Heart left ventricle (tissue), 16 donors: ENCODE measurements around the gene SORCS2. TPM values are rescaled to one million over a fixed set of nuclear protein-coding genes. Genes with fewer than 3 reads are reported as not detected.

ENCODE experiments used
- ATAC-seq, 4 donors: fragments of 200-7000 bp; cut with Tn5 transposase; one replicate each; pipeline ENCODE4 v1.9.1; 2020 to 2022; ENCODE audit warnings: moderate library complexity in 4 of 4, mild to moderate bottlenecking in 3 of 4, moderate number of reproducible peaks in 1 of 4
- DNase-seq, 5 donors: peaks; one replicate each; pipeline ENCODE4 v3.0.0-alpha.2; 2020
- H3K27ac ChIP-seq, 12 donors: fragments of 200-600 bp; sonication (generic) in 4 of 12; one replicate each; pipeline versions ENCODE4 v1.5.0 to v1.8.0; 2016 to 2022; ENCODE audit warnings: mild to moderate bottlenecking in 2 of 12
- H3K27me3 ChIP-seq, 9 donors: fragments of 200-600 bp; sonication (generic) in 2 of 9; one replicate each; pipeline versions ENCODE4 v1.5.1 to v1.8.0; 2016 to 2022; ENCODE audit warnings: mild to moderate bottlenecking in 3 of 9
- H3K36me3 ChIP-seq, 9 donors: fragments of 200-600 bp; sonication (generic) in 2 of 9; one replicate each; pipeline versions ENCODE4 v1.5.0 to v1.8.0; 2018 to 2022; ENCODE audit warnings: mild to moderate bottlenecking in 2 of 9
- H3K4me1 ChIP-seq, 12 donors: fragments of 200-600 bp; sonication (generic) in 4 of 12; one replicate each; pipeline versions ENCODE4 v1.5.0 to v1.8.0; 2016 to 2022; ENCODE audit warnings: mild to moderate bottlenecking in 3 of 12
- H3K4me3 ChIP-seq, 12 donors: fragments of 200-600 bp; sonication (generic) in 4 of 12; one replicate each; pipeline versions ENCODE4 v1.5.0 to v1.8.0; 2017 to 2022; ENCODE audit warnings: mild to moderate bottlenecking in 9 of 12, moderate library complexity in 4 of 12
- H3K9me3 ChIP-seq, 12 donors: fragments of 200-600 bp; sonication (generic) in 4 of 12; one replicate each; pipeline versions ENCODE4 v1.5.0 to v1.8.0; 2016 to 2022; ENCODE audit warnings: mild to moderate bottlenecking in 1 of 12
- POLR2A ChIP-seq, 2 donors: fragments of 450-650 bp; IDR thresholded peaks; one replicate each; pipeline ENCODE4 v1.6.1; 2017; ENCODE audit warnings: antibody characterized with exemption in 2 of 2, mild to moderate bottlenecking in 2 of 2, moderate library complexity in 2 of 2
- WGBS, 4 donors: extraction: QIAGEN DNeasy Blood & Tissue Kit in 2 of 4; methylation state at CpG; one replicate each; pipeline versions ENCODE4 v1.1.5 to v1.1.7; 2013 to 2018; 5-methylcytosine and 5-hydroxymethylcytosine counted together
- intact Hi-C, 10 donors: fragments of 100-400 bp; cut with DNase I; formaldehyde crosslinking; loops; one replicate each; pipeline versions ENCODE4 v1.11.1 to v1.14.2; 2022
- polyA plus RNA-seq, 2 donors: library from polyadenylated mRNA; stranded (reverse); fragments of 200-250 nt; gene quantifications; one replicate each; pipeline ENCODE4 v1.2.3, GENCODE V29; 2013
- total RNA-seq, 9 donors: library from RNA; depleted of rRNA in 2 of 9; stranded (reverse); fragments of >200 nt in 2 of 9; fragmentation: NEBNext Ultra II Directional in 3 of 9; extraction: Animal tissue kit (Norgen Biotek cat#: 25700) in 3 of 9; gene quantifications; one replicate each; pipeline versions ENCODE4 v1.1.0 to v1.2.4, GENCODE V29; 2016 to 2023
- TF ChIP-seq, protein P1 (sequence below), 12 donors: fragments of 200-600 bp; sonication (generic) in 4 of 12; IDR thresholded peaks; one replicate each; pipeline versions ENCODE4 v1.5.0 to v1.8.0; 2018 to 2022; ENCODE audit warnings: antibody characterized with exemption in 12 of 12, mild to moderate bottlenecking in 5 of 12
- donor health status: ischemic (EF 13 %, LVEDD 7.1; RV severe dilation, severe dysfunction).
- donor health status: healthy with polysubstance abuse.
- donor health status: DM: no; HTN: yes; CAD: no.
- donor health status: DM: no; HTN: no; CAD: no.
- donor health status: ischemic (EF 25% LVEDD 6.9; RV normal size, moderate dysfunction).
- donor health status: ischemic (EF 25% LVEDD 5.7; RV mildly dilated, moderate dysfunction).
- donor health status: healthy.
- donor health status: DM: yes; HTN: yes; CAD: no.
- donor health status: ischemic (EF 35%, LVEDD 5.7; RV mildly dilated, moderate dysfunction).
- donor health status: nonischemic (EF 11% LVEDD 7.7; RV severe dilation, severe dysfunction).
- donor health status: DM: yes; HTN: yes; CAD: no.
- donor health status: PGD.
- donor health status: ischemic (EF 29% LVEDD 5.4; RV normal size, mild dysfunction).
- donor health status: nonischemic (EF 23%, LVEDD 6.1; RV moderate dilation, normal function).

The SORCS2 gene
- total and polyA plus RNA-seq, 11 donors, result 0.28 to 5.5 (median 2.4) TPM

DNA sequence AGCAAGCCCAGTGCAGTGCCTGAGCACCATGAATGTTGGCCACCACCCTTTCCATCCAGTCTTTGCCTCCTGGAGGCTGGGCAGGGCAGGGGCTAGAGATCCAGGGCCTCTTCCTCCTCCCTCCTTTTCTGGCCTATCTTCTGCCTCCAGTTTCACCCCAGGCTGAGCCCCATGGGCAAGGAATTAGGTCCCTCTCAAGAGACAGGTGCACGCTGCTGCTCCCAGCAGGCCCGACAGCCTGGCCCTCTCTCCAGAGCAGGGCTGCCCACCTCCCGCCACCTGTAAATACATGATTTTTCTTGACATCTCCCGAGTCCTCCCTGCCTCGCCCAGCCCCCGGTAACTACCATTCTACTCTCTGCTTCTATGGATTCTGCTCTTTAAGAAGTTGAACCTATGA lies 299.6 kb downstream of the SORCS2 start:
- DNase-seq, result no peak
- intact Hi-C loops, result no loop called here
- WGBS, 4 donors, result 90 to 92% (median 92%) methylated on average over 6 of the region's 6 CpGs

DNA sequence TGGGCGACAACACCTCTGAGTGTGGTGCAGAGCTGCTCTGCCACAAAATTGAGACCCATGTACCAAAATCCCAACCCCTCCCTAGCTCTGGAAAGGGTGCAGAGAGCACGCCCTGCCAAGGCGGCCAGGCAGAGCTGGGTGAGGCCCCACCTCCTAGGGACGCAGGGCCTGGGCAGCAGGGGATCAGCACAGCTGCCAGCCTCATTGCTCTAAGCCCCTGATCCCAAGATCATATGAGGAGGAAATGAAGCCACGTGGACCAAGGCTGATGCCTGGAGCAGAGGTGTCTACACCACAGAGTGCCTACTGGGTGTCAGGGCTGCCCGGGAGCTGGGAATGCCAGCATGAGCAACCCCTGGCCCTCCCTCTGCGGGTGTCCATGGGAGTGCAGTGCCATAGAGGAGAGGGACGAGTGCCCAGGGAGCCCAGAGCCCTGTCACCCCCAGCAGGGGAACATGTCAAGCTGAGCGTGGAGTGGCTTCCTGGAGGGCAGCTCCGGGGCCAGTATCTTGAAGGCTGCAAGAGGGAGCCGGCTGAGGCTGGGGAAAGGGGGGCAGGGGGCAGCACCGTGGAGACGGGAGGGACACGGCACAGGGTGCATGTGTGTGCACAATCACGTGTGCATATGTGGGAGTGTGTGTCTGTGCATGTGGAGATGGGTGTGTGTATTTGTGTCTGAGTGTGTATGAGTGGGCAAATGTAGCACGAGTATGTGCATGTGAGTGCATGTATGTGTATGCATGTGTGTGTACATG lies 306.3 kb downstream of the SORCS2 start:
- intact Hi-C loops, result no loop called here
- peaks cover 0 to 5% (median 0%) of the 10 kb centered on the region in 12 donors for H3K9me3 ChIP-seq
- no peaks in the 10 kb centered on the region for H3K36me3 ChIP-seq
- no peaks in the 10 kb centered on the region for H3K27me3 ChIP-seq
- no peak for DNase-seq
- H3K27ac ChIP-seq, result no peak overlapping the region
- ATAC-seq, result no peak
- 56 to 75% (median 67%) methylated on average over 14 to 16 of the region's 16 CpGs for WGBS, 4 donors
- TF ChIP-seq POLR2A (IDR thresholded peaks at IDR 0.05), result no peak
- TF ChIP-seq, protein P1, sequence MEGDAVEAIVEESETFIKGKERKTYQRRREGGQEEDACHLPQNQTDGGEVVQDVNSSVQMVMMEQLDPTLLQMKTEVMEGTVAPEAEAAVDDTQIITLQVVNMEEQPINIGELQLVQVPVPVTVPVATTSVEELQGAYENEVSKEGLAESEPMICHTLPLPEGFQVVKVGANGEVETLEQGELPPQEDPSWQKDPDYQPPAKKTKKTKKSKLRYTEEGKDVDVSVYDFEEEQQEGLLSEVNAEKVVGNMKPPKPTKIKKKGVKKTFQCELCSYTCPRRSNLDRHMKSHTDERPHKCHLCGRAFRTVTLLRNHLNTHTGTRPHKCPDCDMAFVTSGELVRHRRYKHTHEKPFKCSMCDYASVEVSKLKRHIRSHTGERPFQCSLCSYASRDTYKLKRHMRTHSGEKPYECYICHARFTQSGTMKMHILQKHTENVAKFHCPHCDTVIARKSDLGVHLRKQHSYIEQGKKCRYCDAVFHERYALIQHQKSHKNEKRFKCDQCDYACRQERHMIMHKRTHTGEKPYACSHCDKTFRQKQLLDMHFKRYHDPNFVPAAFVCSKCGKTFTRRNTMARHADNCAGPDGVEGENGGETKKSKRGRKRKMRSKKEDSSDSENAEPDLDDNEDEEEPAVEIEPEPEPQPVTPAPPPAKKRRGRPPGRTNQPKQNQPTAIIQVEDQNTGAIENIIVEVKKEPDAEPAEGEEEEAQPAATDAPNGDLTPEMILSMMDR (IDR thresholded peaks at IDR 0.05), result no peak
- no peak overlapping the region for H3K4me3 ChIP-seq
- no peaks in the 10 kb centered on the region for H3K4me1 ChIP-seq

More for the DNA sequence above, 299.6 kb downstream of the SORCS2 start:
- TF ChIP-seq, protein P1 (IDR thresholded peaks at IDR 0.05), result no peak
- no peak for TF ChIP-seq POLR2A (IDR thresholded peaks at IDR 0.05)
- Histone ChIP-seq H3K4me3 (no peak overlapping the region), H3K27me3 (peaks cover 0 to 6% (median 0%) of the 10 kb centered on the region in 9 donors), H3K36me3 (no peaks in the 10 kb centered on the region), H3K27ac (no peak overlapping the region), H3K4me1 (no peaks in the 10 kb centered on the region), H3K9me3 (peaks cover 0 to 11% (median 0%) of the 10 kb centered on the region in 12 donors)
- ATAC-seq, result no peak

DNA sequence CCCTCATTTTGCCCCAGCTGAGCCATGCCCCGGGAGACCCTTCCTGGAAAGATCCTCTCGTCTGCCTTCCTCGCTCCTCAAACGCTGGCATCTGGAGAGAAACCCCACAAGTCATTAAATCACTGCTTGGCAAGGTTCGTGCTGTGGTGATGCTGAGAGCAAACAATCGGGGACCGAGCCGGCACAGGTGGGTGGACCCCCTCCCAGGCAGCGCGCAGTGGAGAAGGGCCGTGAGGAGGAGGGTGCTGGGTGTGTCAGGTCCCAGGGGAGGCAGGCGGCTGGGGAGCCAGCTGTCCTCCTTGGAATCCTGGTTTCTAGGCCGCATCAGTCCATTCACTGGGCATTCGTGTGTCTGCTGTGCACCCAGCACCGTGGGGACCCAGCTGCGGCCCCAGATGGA lies 307.3 kb downstream of the SORCS2 start:
- WGBS, 4 donors, result 78 to 84% (median 83%) methylated on average over 12 to 16 of the region's 16 CpGs
- Histone ChIP-seq H3K36me3 (no peaks in the 10 kb centered on the region), H3K4me3 (no peak overlapping the region), H3K27me3 (no peaks in the 10 kb centered on the region), H3K27ac (no peak overlapping the region), H3K4me1 (no peaks in the 10 kb centered on the region), H3K9me3 (no peaks in the 10 kb centered on the region)
- no peak for ATAC-seq
- intact Hi-C loops, result no loop called here
- TF ChIP-seq POLR2A (IDR thresholded peaks at IDR 0.05), result no peak
- TF ChIP-seq, protein P1 (IDR thresholded peaks at IDR 0.05), result no peak
- DNase-seq, result no peak

DNA sequence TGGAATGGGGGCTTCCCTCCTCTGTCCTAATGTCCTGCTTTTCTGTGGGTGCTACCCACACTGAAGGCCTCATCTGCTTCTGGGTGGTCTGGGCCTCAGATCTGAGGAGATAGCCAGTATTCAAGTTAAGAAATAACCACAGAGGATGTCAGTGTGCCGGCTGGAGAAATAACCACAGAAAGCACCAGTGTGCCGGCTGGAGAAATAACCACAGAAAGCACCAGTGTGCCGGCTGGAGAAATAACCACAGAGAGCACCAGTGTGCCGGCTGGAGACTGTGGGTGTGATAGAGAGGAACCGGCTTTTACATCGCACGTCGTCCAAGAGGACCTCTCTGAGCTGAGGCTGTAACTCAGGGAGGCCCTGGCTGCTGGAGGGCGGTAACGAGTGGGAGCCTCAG lies 308.1 kb downstream of the SORCS2 start:
- intact Hi-C loops, result no loop called here
- Histone ChIP-seq H3K4me1 (no peaks in the 10 kb centered on the region), H3K9me3 (no peaks in the 10 kb centered on the region), H3K27ac (no peak overlapping the region), H3K27me3 (no peaks in the 10 kb centered on the region), H3K36me3 (no peaks in the 10 kb centered on the region), H3K4me3 (no peak overlapping the region)
- 55 to 74% (median 72%) methylated on average over 10 of the region's 10 CpGs for WGBS, 4 donors
- TF ChIP-seq POLR2A (IDR thresholded peaks at IDR 0.05), result no peak
- TF ChIP-seq, protein P1 (IDR thresholded peaks at IDR 0.05), result no peak
- ATAC-seq, result no peak
- no peak for DNase-seq
